ENCODE results near the gene SEC16A.

SEC16A gene

GRCh38 chr9:136517012-136517743 lies 34.3 kb upstream of the SEC16A start:
- no peak for DNase-seq

GRCh38 chr9:136516191-136516654 lies 33.4 kb upstream of the SEC16A start:
- DNase-seq = no peak

- no peak for DNase-seq
Measured at GRCh38 chr9:136515276-136515675, 32.4 kb upstream of the SEC16A start.

DNA sequence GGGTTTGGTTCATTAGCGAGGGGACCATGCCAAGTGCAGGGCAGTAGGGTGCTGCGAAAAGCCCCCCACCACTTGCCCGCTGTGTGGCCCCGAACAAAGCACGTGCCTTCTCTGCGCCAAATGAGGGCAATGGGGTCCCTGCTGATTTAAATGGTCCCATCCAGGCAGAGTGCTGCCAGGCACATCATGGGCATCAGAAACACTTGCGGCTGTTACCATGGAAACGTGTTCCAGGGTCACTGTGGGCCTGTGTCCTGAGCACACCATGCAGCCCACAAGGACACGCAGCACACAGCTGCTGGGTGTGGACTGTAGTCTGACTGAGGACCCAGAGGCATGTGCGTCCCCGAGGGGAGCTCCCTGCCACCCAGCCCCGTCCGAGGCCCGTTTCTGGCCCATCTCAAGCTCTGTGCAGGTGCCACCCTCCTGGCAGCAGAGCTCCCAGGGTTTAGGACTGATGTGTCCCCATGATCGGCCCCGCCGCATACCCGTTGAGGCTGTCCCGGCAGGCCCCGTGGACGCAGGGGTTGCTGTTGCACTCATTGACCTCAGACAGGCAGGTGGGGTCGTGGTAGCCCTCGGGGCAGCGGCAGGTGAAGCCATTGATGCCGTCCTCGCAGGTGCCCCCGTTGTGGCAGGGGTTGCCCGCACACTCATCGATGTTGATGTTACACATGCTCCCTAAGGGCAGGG lies 31.3 kb upstream of the SEC16A start:
- DNase-seq = no peak

GRCh38 chr9:136513191-136513590 lies 30.4 kb upstream of the SEC16A start:
- no peak for DNase-seq

- DNase-seq = no peak
Measured at GRCh38 chr9:136512651-136513071, 29.8 kb upstream of the SEC16A start.

DNA sequence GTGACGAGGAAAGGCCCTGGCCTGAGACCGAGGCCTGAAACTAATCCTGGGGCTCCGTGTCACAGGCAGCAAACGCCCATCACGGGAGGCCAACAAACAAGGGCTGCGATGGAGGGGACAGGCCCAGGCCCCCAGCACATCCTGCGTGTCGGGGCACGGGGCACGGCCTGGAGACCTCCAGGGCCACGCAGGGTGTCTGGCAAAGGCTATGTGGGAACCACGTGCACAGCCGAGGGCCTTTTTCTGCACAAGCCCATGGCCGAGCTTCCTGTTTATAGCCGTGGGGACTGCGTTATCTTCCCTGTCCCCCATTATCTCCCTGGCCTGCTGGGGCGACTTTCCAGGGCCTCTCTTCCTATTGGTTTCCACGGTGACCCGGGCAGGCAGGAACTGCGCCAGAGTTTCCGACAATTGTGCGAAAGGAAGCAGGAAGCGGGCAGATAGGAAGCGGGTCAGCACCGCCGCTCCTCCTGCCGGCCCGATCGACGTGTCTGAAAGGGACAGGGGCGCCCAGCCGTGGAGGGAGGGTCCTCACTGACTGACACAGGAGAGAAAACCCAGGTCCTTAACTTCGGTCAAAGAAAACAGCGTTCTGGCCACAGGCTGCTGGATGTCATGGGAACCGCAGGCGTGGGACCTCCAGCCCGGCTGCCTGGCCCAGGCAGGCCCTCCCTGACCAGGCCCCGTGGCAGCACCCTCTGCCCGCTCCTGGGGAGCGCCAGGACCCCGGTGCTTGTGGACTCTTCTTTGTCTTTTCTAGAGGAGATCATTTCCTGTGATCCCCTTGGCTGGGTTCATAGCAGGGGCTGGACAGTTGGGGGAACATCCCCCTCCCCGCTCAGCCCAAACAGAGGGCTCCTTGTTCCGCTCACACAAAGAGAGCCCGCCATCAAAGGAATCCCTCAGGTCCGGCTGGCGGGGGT lies 29.1 kb upstream of the SEC16A start:
- no peak for DNase-seq

DNA sequence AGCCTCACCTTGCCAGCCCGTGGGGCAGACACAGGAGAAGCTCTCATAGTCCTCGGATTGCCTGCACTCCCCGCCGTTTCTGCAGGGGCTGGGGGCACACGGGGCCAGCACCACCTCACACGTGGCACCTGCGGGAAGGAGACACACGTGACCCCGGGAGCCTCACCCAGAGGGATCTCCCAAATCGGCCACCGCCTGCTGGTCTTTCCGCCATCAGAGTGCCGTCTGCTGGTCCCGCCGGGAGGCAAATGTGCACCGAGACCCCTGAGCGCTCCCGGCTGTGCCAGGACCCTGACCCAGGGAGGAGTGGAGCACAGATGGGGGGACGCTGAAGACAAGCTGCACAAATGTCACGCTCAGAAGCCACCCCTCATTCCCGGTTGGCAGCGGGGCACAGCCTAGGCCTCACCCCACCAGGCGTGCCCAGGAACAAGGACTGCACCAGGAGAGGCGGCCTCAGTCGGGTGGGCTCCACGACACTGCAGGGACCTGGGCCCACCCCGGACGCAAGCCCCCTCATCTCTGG lies 28.4 kb upstream of the SEC16A start:
- DNase-seq = no peak

- no peak for DNase-seq
Measured at GRCh38 chr9:136510561-136510960, 27.7 kb upstream of the SEC16A start.

- DNase-seq = no peak
Measured at GRCh38 chr9:136509549-136509948, 26.7 kb upstream of the SEC16A start.

DNA sequence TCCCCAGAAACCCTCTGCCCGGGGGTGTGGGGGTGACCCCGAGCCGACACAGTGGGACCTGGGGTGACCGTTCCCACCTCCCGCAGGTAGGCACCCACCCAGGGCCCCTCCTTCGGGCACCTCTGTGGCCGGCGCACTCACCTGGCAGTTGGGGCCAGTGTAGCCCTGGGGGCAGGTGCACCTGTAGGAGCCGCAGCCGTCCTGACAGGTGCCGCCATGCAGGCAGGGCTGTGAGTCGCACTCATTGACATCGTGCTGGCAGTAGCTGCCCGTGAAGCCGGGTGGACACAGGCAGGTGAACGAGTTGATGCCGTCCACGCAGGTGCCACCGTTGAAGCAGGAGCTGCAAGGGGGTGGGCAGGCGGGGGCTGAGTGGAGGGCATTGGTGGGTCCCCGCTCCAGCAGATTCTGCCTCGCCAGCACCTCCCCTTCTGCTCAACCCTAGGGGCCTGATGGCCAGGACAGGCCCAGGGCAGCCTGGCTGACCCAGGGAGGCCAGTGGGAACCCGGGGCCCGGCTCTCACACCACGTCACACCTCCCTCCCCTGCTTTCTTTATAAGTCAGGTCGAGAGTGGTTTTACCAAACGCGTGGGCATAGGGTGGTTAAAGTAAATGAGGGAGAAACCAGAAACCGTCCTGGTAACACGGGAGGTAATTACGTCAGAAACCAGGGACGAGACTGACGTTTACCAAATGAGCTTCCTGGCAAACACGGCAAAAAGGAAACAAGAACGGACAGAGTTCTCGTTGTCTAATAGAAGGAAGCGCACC lies 26.1 kb upstream of the SEC16A start:
- no peak for DNase-seq

DNA sequence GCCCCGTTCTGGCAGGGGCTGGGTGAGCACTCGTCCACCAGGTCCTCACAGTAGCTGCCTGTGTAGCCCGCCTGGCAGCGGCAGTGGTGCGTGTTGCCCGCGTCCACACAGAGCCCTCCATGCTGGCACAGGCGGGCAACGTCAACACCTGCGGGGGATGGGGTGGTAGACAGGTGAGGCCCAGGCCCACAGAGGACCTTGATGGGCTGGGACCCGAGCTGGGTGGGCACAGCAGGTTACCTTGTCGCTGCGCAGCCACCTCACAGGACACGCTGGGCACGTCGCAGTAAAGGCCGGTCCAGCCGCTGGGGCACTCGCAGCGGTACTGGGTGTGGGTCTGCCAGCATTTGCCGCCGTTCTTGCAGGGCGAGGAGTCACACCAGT lies 25.1 kb upstream of the SEC16A start:
- DNase-seq = no peak

DNA sequence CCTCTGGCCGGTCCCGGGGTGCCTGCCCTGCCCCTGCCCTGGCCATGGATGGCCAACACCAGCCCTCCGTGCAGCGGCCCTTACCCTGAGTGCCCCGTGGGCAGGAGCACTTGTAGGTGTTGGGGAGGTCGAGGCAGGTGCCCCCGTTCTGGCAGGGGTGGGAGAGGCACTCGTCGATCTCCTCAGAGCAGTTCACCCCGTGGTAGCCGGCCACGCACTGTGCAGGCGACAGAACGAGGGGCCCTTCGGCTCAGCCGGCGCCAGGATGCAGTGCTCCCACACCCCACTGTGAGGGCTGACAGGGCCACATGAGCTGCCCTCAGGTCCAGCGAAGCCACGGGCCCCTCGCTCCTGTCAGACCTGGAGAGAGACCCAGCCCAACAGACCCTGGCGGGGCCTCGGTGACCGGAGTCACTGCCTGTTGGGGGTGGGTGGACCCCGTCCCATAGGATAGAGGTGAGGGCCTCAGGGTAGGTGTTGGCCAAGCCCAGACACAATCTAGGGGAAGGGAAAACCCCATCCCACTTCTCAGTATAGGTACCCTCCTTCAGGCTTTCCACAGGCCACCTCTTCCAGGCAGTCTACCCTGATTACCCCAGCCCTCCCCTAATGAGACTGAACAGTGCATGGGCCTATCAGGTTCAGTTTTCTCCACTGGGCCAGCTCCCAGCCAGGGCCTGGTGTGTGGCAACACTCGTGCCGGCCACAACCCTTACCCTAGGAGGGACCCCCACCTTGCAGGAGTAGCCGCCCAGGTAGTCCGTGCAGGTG lies 24.6 kb upstream of the SEC16A start:
- no peak for DNase-seq

- no peak for DNase-seq
Measured at GRCh38 chr9:136506425-136506824, 23.6 kb upstream of the SEC16A start.

GRCh38 chr9:136505406-136506403 lies 22.9 kb upstream of the SEC16A start:
- DNase-seq = no peak

DNA sequence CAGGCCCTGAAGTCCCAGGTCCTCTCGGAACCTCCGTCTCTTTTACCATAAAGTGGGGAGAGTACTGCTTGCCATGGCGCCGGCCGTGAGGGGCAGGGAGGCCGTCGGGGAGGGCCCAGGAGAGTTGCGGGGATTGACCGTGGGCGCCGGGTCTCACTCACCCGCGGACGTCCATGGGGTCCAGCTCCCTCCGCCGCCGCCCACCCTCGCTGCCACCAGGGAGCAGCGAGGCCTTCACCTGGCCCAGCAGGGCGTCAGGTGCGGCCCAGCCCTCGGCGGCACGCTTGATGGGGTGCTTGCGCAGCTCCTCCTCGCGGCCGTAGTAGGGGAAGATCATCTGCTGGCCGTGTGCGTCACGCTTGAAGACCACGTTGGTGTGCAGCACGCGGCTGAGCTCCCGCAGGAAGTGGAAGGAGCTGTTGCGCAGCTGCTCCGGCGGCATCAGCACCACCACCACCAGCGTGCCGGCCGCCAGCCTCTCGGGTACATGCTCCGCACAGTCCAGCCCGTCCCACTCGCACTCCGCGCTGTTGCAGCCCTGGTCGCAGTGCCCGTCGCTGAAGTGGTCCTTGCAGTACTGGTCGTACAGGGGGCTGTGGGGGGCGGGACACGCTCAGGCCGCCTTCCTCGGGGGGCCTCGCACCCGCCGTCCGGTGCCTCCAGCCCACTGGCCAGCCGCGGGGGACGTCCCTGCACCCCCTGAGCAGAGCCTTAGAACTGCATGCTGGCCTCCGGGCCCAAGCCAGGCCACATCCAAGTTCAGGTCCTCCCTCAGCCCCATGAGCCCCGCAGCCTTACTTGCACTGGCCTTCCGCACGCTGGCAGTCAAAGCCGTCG lies 21.9 kb upstream of the SEC16A start:
- no peak for DNase-seq

- no peak for DNase-seq
Measured at GRCh38 chr9:136502940-136503550, 20.2 kb upstream of the SEC16A start.

DNA sequence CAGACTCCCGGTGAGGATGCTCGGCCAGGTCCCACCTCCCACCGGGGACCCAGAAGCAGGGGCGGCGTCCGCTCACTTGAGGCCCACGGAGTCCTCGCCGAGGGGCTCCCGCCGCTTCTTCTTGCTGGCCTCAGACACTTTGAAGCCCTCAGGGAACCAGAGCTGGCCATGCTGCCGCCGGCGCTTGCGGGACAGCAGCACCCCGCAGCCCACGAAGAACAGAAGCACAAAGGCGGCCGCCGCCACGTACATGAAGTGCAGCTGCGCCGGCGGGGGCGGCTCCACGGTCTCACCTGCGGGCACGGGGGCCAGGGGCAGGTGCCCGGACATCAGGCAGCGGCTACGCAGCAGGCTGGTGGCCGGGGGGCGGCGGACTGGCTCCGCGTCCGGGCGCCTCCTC lies 19.4 kb upstream of the SEC16A start:
- no peak for DNase-seq

- no peak for DNase-seq
Measured at GRCh38 chr9:136501686-136502085, 18.8 kb upstream of the SEC16A start.

Measured in NCI-H510A (cell line).